AG10803 (cell line): ENCODE results near the gene MRPL53.

Experiments
- DNase-seq: peaks from one replicate; pipeline ENCODE4 v3.0.0; 2010; ENCODE audit warnings: low read depth
- H3K4me3 ChIP-seq: 2 replicates; pipeline ENCODE4 v1.5.1; 2011; ENCODE audit warnings: mild to moderate bottlenecking, low read length, control low read depth
- TF ChIP-seq, protein P1 (sequence below): conservative IDR thresholded peaks from 2 replicates; pipeline ENCODE4 v1.5.1; 2011; ENCODE audit warnings: mild to moderate bottlenecking, low read length, control low read depth, inconsistent platforms

Gene MRPL53

GRCh38 chr2:74458132-74458937 lies 14.1 kb downstream of the MRPL53 start, which contains the start of gene WBP1:
WBP1 (plus strand) TSS chr2:74458438; CDS start chr2:74458603, 165 bp downstream.
- peak; percentile 100 for DNase-seq
- TF ChIP-seq, protein P1, sequence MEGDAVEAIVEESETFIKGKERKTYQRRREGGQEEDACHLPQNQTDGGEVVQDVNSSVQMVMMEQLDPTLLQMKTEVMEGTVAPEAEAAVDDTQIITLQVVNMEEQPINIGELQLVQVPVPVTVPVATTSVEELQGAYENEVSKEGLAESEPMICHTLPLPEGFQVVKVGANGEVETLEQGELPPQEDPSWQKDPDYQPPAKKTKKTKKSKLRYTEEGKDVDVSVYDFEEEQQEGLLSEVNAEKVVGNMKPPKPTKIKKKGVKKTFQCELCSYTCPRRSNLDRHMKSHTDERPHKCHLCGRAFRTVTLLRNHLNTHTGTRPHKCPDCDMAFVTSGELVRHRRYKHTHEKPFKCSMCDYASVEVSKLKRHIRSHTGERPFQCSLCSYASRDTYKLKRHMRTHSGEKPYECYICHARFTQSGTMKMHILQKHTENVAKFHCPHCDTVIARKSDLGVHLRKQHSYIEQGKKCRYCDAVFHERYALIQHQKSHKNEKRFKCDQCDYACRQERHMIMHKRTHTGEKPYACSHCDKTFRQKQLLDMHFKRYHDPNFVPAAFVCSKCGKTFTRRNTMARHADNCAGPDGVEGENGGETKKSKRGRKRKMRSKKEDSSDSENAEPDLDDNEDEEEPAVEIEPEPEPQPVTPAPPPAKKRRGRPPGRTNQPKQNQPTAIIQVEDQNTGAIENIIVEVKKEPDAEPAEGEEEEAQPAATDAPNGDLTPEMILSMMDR, result no peak
- peak within 1 kb of the TSS; percentile 96 for H3K4me3 ChIP-seq

DNA sequence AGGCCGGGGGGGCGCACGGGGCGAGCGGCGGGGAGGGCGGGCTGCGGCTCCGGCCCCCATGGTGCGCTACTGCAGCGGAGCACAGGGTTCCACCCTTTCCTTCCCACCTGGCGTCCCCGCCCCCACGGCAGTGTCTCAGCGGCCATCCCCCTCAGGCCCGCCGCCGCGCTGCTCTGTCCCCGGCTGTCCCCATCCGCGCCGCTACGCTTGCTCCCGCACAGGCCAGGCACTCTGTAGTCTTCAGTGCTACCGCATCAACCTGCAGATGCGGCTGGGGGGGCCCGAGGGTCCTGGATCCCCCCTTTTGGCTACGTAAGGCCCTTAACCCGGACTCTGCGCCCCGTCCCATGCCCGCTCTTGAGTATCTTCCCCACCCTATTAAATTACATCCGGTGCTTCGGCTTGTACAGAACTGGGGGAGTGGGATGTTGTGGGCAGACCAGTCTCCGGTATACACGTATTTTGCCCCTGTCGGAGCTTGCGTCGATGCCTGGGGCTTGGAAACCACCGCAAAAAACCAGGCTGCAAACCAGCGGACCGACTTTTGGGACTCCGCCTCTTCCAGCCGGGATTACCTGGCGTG lies 14.8 kb downstream of the MRPL53 start:
- DNase-seq, result no peak
- peak overlapping the region; percentile 79 for H3K4me3 ChIP-seq
- TF ChIP-seq, protein P1, result no peak

GRCh38 chr2:74457129-74457548 lies 15.3 kb downstream of the MRPL53 start:
- TF ChIP-seq, protein P1, result no peak
- no peak for DNase-seq
- peak overlapping the region; percentile 79 for H3K4me3 ChIP-seq

DNA sequence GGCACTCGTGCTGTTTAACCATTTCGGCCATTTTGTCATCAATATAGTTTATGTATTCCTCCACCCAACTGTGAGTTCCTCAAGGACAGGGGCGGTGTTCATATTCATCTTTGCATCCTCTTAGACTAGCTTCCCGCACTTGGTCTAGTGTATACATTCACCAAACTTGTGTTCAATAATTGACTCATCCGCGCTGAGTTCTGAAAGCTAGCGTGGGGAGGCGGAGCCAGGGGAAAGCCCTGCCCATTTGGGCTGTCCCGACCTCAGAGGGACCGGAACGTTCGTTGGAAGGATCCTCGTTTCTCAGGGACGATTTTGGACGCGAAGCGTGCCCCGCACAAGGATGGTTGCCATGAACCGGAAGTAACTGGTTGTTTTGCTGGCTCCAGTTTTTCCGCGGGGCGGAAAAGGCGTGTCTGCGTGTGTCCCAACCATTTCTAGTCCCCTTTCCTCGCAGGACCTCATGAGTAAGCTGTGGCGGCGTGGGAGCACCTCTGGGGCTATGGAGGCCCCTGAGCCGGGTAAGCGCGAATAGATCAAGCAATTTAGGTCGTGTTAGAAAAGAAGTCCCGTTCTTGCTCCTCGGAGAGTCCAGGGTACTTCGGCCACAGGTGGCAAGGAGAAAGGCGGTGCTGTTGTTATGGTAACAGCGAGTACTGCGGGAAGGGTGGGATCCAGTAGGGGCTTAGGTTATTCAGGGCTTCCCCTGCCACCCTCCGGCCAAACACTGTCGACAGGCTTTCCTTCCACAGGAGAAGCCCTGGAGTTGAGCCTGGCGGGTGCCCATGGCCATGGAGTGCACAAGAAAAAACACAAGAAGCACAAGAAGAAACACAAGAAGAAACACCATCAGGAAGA lies 17.6 kb downstream of the MRPL53 start, which contains the start of gene INO80B:
INO80B (plus strand) TSS at position 434 of the 858 bp plus-strand sequence; CDS start at position 464, 30 bp downstream.
- H3K4me3 ChIP-seq, result peak within 1 kb of the TSS; percentile 92
- peak; percentile 98 for DNase-seq
- TF ChIP-seq, protein P1, result no peak

- no peak overlapping the region for H3K4me3 ChIP-seq
- DNase-seq, result no peak
- TF ChIP-seq, protein P1, result no peak
These were observed 21.8 kb downstream of the MRPL53 start for GRCh38 chr2:74450570-74451190.

DNA sequence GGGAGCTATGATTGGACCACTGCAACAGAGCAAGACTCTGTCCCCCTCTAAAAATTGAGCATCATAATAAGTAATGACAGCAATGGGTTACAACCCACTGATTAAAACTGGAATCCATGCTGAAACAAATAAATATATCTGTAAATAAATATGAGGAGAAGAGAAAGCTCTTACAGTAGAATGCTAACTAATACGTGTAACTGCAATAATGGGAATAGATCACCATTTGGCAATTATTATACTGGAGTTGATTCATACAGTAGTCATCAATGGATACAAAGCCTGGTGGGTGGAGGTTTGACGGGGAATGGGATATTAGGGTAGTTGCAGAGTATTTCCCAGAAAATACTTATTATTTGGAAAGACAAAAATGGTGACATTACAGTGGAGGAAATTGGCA lies 23.7 kb downstream of the MRPL53 start:
- TF ChIP-seq, protein P1, result no peak
- DNase-seq, result no peak
- no peak overlapping the region for H3K4me3 ChIP-seq
